WI38 (cell line): Measurements from ENCODE around the gene IL19.
"Not testable (repeated sequence)": the region's sequence is repeated elsewhere in the genome, so short reads cannot be mapped to it uniquely, and the experiment has no call there.

ENCODE experiments used
- H3K4me3 ChIP-seq: 2 replicates; pipeline ENCODE4 v1.5.1; 2011; ENCODE audit warnings: low read depth, mild to moderate bottlenecking, control low read depth, low read length
- TF ChIP-seq, protein P1 (sequence below): IDR thresholded peaks from 2 replicates; pipeline ENCODE4 v1.5.1; 2012; ENCODE audit warnings: low read depth, mild to moderate bottlenecking, control low read depth, low read length

The IL19 gene

DNA sequence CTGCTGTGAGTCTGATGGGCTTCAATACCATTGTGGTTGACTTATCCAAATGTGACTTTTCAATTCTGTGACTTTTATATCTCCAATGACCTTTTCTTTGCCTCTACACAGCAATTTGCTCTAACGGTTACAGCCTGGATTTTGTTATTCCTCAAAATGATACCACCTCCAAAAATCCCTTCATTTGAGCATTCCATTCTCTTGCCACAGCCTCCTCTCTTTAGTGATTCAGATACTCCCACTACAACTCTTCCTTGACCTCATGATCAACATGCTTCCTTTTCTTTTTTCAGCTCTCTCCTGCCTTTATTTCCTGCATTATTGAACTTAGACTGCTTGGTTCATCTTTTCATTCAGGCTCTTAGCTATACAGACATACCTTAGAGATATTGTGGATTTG, 16.6 kb upstream of the IL19 start:
- H3K4me3 ChIP-seq: no peak overlapping the region
- TF ChIP-seq, protein P1, sequence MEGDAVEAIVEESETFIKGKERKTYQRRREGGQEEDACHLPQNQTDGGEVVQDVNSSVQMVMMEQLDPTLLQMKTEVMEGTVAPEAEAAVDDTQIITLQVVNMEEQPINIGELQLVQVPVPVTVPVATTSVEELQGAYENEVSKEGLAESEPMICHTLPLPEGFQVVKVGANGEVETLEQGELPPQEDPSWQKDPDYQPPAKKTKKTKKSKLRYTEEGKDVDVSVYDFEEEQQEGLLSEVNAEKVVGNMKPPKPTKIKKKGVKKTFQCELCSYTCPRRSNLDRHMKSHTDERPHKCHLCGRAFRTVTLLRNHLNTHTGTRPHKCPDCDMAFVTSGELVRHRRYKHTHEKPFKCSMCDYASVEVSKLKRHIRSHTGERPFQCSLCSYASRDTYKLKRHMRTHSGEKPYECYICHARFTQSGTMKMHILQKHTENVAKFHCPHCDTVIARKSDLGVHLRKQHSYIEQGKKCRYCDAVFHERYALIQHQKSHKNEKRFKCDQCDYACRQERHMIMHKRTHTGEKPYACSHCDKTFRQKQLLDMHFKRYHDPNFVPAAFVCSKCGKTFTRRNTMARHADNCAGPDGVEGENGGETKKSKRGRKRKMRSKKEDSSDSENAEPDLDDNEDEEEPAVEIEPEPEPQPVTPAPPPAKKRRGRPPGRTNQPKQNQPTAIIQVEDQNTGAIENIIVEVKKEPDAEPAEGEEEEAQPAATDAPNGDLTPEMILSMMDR: no peak

DNA sequence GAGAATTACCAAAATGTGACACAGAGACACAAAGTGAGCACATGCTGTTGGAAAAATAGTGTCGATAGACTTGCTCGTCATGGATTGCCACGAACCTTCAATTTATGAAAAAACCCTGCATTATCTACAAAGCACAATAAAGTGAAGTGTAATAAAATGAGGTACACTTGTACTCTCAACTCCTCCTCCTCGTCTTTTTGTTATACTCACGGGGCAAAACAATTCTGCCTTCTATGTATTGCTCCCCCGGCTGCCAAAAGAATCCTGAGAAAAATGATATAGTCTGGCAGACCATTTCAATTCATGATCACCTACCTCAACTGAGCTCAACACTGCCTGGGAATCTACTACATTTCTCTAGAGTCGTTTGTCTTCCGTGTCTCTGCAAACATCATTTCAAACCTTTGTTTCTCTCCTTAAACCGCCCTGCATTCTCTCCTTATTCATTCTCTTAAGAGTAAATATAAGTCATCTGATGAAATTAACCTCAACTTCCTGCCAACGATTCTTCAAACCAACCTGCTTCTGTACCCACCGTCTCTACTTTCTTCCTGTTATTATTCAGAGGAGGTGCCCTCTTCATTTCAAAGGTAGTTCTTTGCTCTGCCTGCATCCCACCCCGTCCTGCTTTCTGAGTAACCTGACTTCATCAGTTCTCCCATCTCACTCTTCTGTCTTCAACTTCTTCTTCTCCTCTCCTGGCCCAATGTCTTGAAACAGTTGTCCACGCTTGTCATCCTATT, 12.9 kb upstream of the IL19 start:
- no peak overlapping the region for H3K4me3 ChIP-seq
- TF ChIP-seq, protein P1: no peak

DNA sequence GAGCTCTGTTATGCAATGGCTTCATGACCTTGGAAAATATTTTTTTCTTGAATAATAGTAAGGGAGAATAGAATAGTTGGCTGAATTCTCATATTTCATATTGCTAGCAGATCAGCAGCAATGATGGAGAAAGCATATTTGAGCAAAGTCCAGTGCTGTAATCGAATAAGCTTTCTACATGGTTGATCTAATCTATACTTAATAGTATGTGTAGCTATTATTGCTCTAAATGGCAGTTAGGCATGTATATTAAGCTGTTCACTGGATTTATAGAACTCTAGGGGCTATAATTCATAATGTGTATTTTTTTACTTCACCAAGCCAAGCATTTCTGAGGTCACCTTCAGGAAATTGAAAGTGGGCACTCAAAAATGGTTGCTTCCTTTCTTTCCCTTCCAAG, 10.0 kb upstream of the IL19 start:
- no peak overlapping the region for H3K4me3 ChIP-seq
- TF ChIP-seq, protein P1: no peak

DNA sequence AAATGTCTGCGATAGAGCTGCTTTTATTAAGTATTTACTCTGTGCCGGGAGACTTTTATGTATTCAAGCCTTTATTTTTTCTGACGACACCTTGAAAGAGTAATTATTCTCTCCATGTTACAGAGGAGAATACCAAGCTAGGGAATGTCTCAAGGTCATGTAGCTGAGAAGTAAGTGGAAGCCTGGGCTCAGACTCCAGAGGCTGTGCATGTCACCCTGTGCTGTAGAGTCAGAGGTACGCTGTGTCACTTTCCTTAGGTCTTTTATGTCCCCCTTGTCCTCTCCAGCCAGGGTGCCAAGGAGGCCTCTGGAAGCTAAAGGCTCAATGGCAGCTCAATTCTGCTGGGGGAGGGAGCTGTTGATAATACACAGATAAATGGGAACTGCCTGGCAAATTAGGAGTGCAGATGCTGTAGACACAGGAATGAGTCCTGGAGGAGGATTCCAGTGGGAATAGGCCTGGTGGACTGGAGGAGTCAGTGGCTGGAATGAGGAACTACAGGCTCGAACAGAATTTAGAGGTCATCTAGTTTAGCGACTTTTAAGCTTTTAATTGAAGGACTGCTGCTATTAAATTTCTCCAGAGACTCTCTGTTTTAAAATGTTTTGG, 9.3 kb upstream of the IL19 start:
- H3K4me3 ChIP-seq: no peak overlapping the region
- TF ChIP-seq, protein P1: no peak

DNA sequence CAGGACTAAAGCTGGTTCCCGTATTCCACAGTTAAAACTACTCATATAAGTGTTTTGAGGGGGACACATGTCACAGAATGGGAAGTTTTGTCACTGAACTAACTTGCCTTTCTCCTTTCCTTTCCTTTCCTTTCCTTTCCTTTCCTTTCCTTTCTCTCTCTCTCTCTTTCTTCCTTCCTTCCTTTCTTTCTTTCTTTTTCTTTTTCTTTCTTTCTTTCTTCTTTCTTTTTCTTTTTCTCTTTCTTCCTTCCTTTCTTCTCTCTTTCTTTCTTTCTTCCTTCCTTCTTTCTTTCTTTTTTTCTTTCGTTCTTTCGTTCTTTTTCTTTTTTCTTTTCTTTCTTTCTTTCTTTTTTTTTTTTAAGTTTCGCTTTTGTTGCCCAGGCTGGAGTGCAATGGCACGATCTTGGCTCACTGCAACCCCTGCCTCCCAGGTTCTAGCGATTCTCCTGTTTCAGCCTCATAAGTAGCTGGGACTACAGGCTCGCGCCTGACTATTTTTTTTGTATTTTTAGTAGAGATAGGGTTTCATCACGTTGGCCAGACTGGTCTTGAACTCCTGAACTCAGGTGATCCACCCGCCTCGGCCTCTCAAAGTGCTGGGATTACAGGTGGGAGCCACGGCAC, 7.7 kb upstream of the IL19 start:
- H3K4me3 ChIP-seq: not testable (repeated sequence)

DNA sequence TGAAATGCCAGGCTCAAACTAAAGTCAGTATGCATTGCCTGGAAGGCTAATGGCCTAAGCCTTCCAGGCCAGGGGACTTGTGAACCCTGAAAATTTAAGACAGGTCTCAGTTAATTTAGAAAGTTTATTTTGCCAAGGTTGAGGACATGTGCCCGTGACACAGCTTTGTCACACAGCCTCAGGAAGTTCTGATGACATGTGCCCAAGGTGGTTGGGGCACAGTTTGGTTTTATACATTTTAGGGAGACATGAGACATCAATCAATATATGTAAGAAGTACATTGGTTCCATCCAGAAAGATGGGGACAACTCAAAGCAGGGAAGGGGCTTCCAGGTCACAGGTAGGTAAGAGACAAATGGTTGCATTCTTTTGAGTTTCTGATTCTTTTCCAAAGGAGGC, 4.8 kb upstream of the IL19 start:
- H3K4me3 ChIP-seq: not testable (repeated sequence)

DNA sequence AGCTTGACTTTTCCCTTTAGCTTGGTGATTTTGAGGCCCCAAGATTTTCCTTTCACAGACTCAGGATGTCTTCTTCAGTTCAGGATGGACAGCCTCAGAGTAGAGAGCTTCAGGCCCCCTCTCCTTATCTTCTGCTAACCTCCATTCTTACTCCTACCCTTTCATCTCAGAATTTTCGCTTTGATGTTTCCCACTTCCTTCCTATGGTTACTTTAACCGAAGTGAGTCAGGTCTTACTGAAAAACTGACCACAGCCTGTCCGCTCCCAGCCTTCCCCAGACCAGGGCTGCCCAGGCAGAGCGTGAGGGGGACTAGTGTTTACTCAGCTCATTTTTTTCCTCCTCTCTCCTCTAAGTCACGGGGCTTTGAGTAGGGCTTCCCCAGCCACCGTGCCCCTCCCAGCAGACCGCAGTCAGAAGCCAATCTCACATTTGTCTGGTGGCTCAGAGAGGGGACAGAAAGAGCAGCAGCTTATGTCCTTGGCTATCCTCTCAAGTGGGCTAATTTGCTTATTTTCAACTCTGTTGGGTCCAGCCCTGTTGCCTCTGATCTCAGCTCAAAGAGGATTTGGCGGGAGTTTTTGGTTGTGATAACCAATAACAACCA, 4.2 kb upstream of the IL19 start:
- TF ChIP-seq, protein P1: no peak
- H3K4me3 ChIP-seq: no peak overlapping the region

DNA sequence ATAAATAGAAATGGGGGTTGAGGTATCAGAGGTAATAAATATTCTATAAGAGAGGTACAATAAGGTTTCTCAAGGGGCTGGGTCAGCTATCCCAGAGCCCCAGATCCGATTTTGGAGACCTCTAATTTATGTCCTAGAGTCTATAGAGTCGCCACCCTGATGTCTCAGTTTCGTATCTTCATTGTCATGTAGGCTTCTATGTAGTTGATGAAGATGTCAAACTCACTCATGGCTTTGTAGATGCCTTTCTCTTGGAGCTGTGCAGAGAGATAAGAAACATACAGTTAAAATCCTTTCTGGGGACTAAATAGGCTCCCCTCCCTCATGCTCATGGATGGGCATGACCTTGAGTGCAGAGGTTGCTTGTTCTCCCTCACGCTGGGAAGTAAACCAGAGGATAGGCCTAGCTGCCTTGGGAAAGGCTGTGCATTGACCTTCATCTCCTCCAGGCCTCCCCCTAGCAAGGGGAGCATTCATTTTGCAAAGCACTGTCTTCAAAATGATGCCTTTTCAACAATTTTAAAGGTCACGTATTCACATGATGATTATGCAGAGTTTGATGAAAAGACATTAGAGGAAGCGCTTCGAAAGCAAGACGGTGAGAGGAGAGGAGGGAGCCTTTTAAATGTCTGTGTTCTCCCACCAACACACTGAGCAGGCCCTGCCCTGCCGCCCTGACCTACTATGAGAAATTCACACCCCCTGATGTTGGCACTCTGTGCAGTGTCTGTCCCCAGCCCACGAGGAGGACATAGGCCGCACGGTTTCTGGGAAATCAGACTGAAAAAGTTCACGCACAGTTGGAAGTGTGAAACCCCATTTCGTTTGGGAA, 1.9 kb upstream of the IL19 start:
- H3K4me3 ChIP-seq: no peak overlapping the region
- TF ChIP-seq, protein P1: no peak
